HG02973 (cell line): Measurements from ENCODE around the gene NRCAM.

Experiments
- ATAC-seq: cut with Tn5 transposase; IDR thresholded peaks from one replicate; pipeline ENCODE4 v1.9.1; 2021; ENCODE audit warnings: moderate library complexity; ENCODE audit not compliant: unreplicated experiment

Gene NRCAM

GRCh38 chr7:108142675-108143259 is 313.5 kb downstream of the NRCAM start:
- no peak for ATAC-seq

- no peak for ATAC-seq
Observed at GRCh38 chr7:108142180-108142579, 314.1 kb downstream of the NRCAM start.

GRCh38 chr7:108140671-108141070 is 315.6 kb downstream of the NRCAM start:
- ATAC-seq = no peak

- ATAC-seq = no peak
Observed at GRCh38 chr7:108138911-108139310, 317.3 kb downstream of the NRCAM start.

- ATAC-seq = no peak
Observed at GRCh38 chr7:108137993-108138392, 318.2 kb downstream of the NRCAM start.

- no peak for ATAC-seq
Observed at GRCh38 chr7:108137040-108137439, 319.2 kb downstream of the NRCAM start.

GRCh38 chr7:108136191-108136688 is 320.0 kb downstream of the NRCAM start:
- peak; percentile 29 for ATAC-seq

- ATAC-seq = peak; percentile 96
Observed at GRCh38 chr7:108135446-108136190, 320.6 kb downstream of the NRCAM start.

- no peak for ATAC-seq
Observed at GRCh38 chr7:108134486-108134885, 321.8 kb downstream of the NRCAM start.

GRCh38 chr7:108132551-108133265 is 323.5 kb downstream of the NRCAM start:
- ATAC-seq = no peak

- no peak for ATAC-seq
Observed at GRCh38 chr7:108130261-108130660, 326.0 kb downstream of the NRCAM start, which contains the start of gene LAMB4. LAMB4 (minus strand) TSS chr7:108130361; CDS start chr7:108123164, 7,197 bp downstream.

- no peak for ATAC-seq
Observed at GRCh38 chr7:108129018-108129965, 326.9 kb downstream of the NRCAM start.

- no peak for ATAC-seq
Observed at GRCh38 chr7:108128514-108128913, 327.7 kb downstream of the NRCAM start.

GRCh38 chr7:108127461-108127860 is 328.8 kb downstream of the NRCAM start:
- ATAC-seq = no peak

- no peak for ATAC-seq
Observed at GRCh38 chr7:108124820-108125219, 331.4 kb downstream of the NRCAM start.

- ATAC-seq = no peak
Observed at GRCh38 chr7:108122181-108122580, 334.1 kb downstream of the NRCAM start.

GRCh38 chr7:108120933-108121332 is 335.3 kb downstream of the NRCAM start:
- no peak for ATAC-seq

GRCh38 chr7:108120196-108120595 is 336.0 kb downstream of the NRCAM start:
- no peak for ATAC-seq

- ATAC-seq = no peak
Observed at GRCh38 chr7:108118959-108119358, 337.3 kb downstream of the NRCAM start.

- ATAC-seq = peak; percentile 78
Observed at GRCh38 chr7:108114117-108114841, 342.0 kb downstream of the NRCAM start.
